K562 (cell line): ENCODE results near the gene SH3GLB2. TPM values are rescaled to one million over a fixed set of nuclear protein-coding genes. Genes with fewer than 3 reads are reported as not detected.
A peak's percentile ranks its signal among the peaks of the same experiment; 100 is the strongest.

Source experiments
- ATAC-seq: fragments of 200-7000 bp; cut with Tn5 transposase; 3 replicates; pipeline ENCODE4 v1.9.1; 2020; ENCODE audit warnings: moderate library complexity
- BruUV-seq: library from RNA; stranded (reverse); fragments of 400-500 nt; replicated peaks from 2 replicates; lab custom pipeline; 2021; lab: Mats Ljungman, UMichigan
- CTCF ChIA-PET: fragments of 300-600 bp; formaldehyde crosslinking; extraction: SDS; loops from one replicate; lab custom pipeline; 2021; ENCODE audit warnings: low intra/inter-chr PET ratio; lab: Yijun Ruan, JAX
- POLR2A ChIA-PET: fragments of 300-600, 350-650 bp; sonication (Branson Sonifier 250); formaldehyde crosslinking; extraction: SDS; loops from one replicate; lab custom pipeline; 2021; ENCODE audit warnings: antibody characterized with exemption, inconsistent platforms; lab: Yijun Ruan, JAX
- DNase-seq, 4 experiments: peaks; one replicate each; pipeline versions ENCODE4 v3.0.0 to v3.0.0-alpha.2; 2011 to 2018; ENCODE audit warnings: low spot score in 3 of 4, mixed read lengths in 3 of 4; ENCODE audit errors: extremely low read depth in 1 of 4
- FAIRE-seq: peaks from 2 replicates; lab custom pipeline; 2011; peaks lifted over from hg19 to GRCh38; lab: Jason Lieb, UNC
- H2AFZ ChIP-seq: 2 replicates; pipeline ENCODE4 v1.6.0; 2011; ENCODE audit warnings: low read depth, low read length, control low read depth, inconsistent platforms
- H3K27ac ChIP-seq: fragments of 200-600 bp; 3 replicates; pipeline ENCODE4 v1.8.0; 2011; ENCODE audit warnings: low read depth, mild to moderate bottlenecking, control low read depth, inconsistent platforms, low read length, moderate library complexity, mixed read lengths; ENCODE audit errors: extremely low read depth
- H3K27me3 ChIP-seq, 2 experiments: fragments of 300-600 bp in 1 of 2; 2 replicates in 1 of 2; 3 replicates in 1 of 2; pipeline versions ENCODE4 v1.6.0 to v1.8.0; 2011; ENCODE audit warnings: inconsistent platforms in 2 of 2, low read length in 2 of 2, mild to moderate bottlenecking in 1 of 2, mixed read lengths in 1 of 2, moderate library complexity in 1 of 2; ENCODE audit not compliant: control insufficient read depth in 2 of 2, insufficient read depth in 2 of 2
- H3K36me3 ChIP-seq: fragments of 300-600 bp; 3 replicates; pipeline ENCODE4 v1.8.0; 2011; ENCODE audit warnings: mild to moderate bottlenecking, low read length, inconsistent platforms; ENCODE audit not compliant: control insufficient read depth, insufficient read depth
- H3K4me1 ChIP-seq, 2 experiments: fragments of 200-600 bp in 1 of 2; replicated peaks in 1 of 2; 2 replicates in 1 of 2; 3 replicates in 1 of 2; pipeline versions ENCODE4 v1.5.1 to v1.8.0; 2011; ENCODE audit warnings: inconsistent platforms in 2 of 2, low read length in 2 of 2, mild to moderate bottlenecking in 1 of 2, mixed read lengths in 1 of 2, moderate library complexity in 1 of 2; ENCODE audit not compliant: control insufficient read depth in 2 of 2, insufficient read depth in 2 of 2
- H3K4me2 ChIP-seq: 2 replicates; pipeline ENCODE4 v1.6.1; 2011; ENCODE audit warnings: low read length, control low read depth, inconsistent platforms, mixed read lengths; ENCODE audit not compliant: insufficient read depth
- H3K4me3 ChIP-seq: fragments of 200-600 bp; sonication (generic), shearing (Covaris generic); 2 replicates; pipeline ENCODE4 v1.5.1; 2016; ENCODE audit warnings: control low read depth, inconsistent platforms
- H3K79me2 ChIP-seq: fragments of 200-600 bp; 3 replicates; pipeline ENCODE4 v1.8.0; 2011; ENCODE audit warnings: low read length, inconsistent platforms; ENCODE audit not compliant: control insufficient read depth, insufficient read depth
- H3K9ac ChIP-seq, 2 experiments: 2 replicates each; pipeline versions ENCODE4 v1.6.0 to v1.6.1; 2011; ENCODE audit warnings: low read depth in 2 of 2, low read length in 2 of 2, control low read depth in 1 of 2, inconsistent platforms in 1 of 2, mild to moderate bottlenecking in 1 of 2, mixed read lengths in 1 of 2; ENCODE audit not compliant: insufficient read depth in 1 of 2
- H3K9me1 ChIP-seq: one replicate; pipeline ENCODE4 v1.6.0; 2011; ENCODE audit warnings: inconsistent platforms, mild to moderate bottlenecking, low read length, moderate library complexity; ENCODE audit not compliant: control insufficient read depth, insufficient read depth
- H3K9me3 ChIP-seq: replicated peaks from 2 replicates; pipeline ENCODE4 v1.5.1; 2011; ENCODE audit warnings: low read depth, low read length, inconsistent platforms; ENCODE audit not compliant: control insufficient read depth, insufficient read depth
- H4K20me1 ChIP-seq: replicated peaks from 2 replicates; pipeline ENCODE4 v1.6.1; 2011; ENCODE audit warnings: low read length, inconsistent platforms, mixed read lengths; ENCODE audit not compliant: control insufficient read depth, insufficient read depth
- ATF7 ChIP-seq: fragments of 450-650 bp; IDR thresholded peaks from 2 replicates; pipeline ENCODE4 v1.7.1; 2014; ENCODE audit warnings: mild to moderate bottlenecking, moderate library complexity
- CBX3 ChIP-seq, 2 experiments: IDR thresholded peaks; 1 replicate in 1 of 2; 2 replicates in 1 of 2; pipeline ENCODE4 v1.6.1; 2012; ENCODE audit warnings: inconsistent platforms in 2 of 2, low read length in 2 of 2, borderline replicate concordance in 1 of 2, control low read depth in 1 of 2
- E2F3 ChIP-seq: fragments of 250-450 bp; sonication (Bioruptor Pico); IDR thresholded peaks from 2 replicates; pipeline ENCODE4 v1.4.0; 2020; ENCODE audit warnings: mild to moderate bottlenecking
- E2F8 ChIP-seq: fragments of 450-650 bp; IDR thresholded peaks from 2 replicates; pipeline ENCODE4 v1.7.1; 2018; ENCODE audit warnings: mild to moderate bottlenecking, low read depth; ENCODE audit not compliant: partially characterized antibody
- KDM5B ChIP-seq: fragments of 200-600 bp; sonication (generic); IDR thresholded peaks from 2 replicates; pipeline ENCODE4 v1.6.1; 2012; ENCODE audit warnings: low read depth, mild to moderate bottlenecking, moderate library complexity, low read length, control low read depth, inconsistent platforms; ENCODE audit not compliant: insufficient replicate concordance
- POLR2A ChIP-seq: fragments of 450-650 bp; conservative IDR thresholded peaks from 2 replicates; pipeline ENCODE4 v1.6.1; 2016
- RBM22 ChIP-seq: fragments of 200-400 bp; formaldehyde crosslinking; IDR thresholded peaks from 2 replicates; pipeline ENCODE4 v1.6.1; 2018; ENCODE audit warnings: low read length, low read depth; ENCODE audit not compliant: poor library complexity, severe bottlenecking
- TEAD4 ChIP-seq, 2 experiments: sonication (generic) in 1 of 2; formaldehyde crosslinking in 1 of 2; IDR thresholded peaks; 2 replicates each; pipeline versions ENCODE4 v1.6.1 to v1.8.0; 2012 to 2022; ENCODE audit warnings: borderline replicate concordance in 1 of 2, inconsistent platforms in 1 of 2, low read length in 1 of 2, mild to moderate bottlenecking in 1 of 2, missing genetic modification reagents in 1 of 2
- ZKSCAN1 ChIP-seq: fragments of 150-350 bp; IDR thresholded peaks from 2 replicates; pipeline ENCODE4 v1.6.1; 2016; ENCODE audit warnings: low read depth, low read length
- WGBS: fragments of 100-300 bp; shearing (Covaris generic); methylation state at CpG from one replicate; pipeline ENCODE4 v1.1.6; 2016; ENCODE audit warnings: low coverage, mixed read lengths; ENCODE audit not compliant: insufficient coverage; ENCODE audit errors: missing lambda C conversion rate; 5-methylcytosine and 5-hydroxymethylcytosine counted together
- in situ Hi-C: fragments of 300-500 bp; cut with MboI; formaldehyde crosslinking; loops from 4 replicates; pipeline ENCODE4 v1.15.0; 2018; ENCODE audit warnings: inconsistent platforms, mixed read lengths
- intact Hi-C: fragments of 100-400 bp; cut with micrococcal nuclease; formaldehyde crosslinking; loops from 2 replicates; pipeline ENCODE4 v1.14.2; 2022
- polyA plus RNA-seq, 8 experiments: library from polyadenylated mRNA; depleted of rRNA in 4 of 8; stranded (reverse) in 5 of 8; unstranded in 3 of 8; fragments of >200 nt; fragmentation: Nextera tagmentation in 2 of 8; fragmentation: Illumina TruSeq in 1 of 8; extraction: Ambion mirVana in 2 of 8; extraction: Trizol in 1 of 8; gene quantifications; 2 replicates each; pipeline versions ENCODE4 v1.2.1 to v1.2.3, GENCODE V29; 2011 to 2014; ENCODE audit warnings: inconsistent platforms in 1 of 8, missing spikeins in 1 of 8
- total RNA-seq, 7 experiments: library from RNA; depleted of rRNA in 6 of 7; stranded (reverse); fragments of >200 nt in 6 of 7; fragmentation: Illumina TruSeq in 2 of 7; extraction: Trizol in 2 of 7; gene quantifications; 2 replicates each; pipeline versions ENCODE4 v1.2.1 to v1.2.3, GENCODE V29; 2011 to 2021; ENCODE audit warnings: low replicate concordance in 1 of 7
- TF ChIP-seq, protein P1 (sequence below), 3 experiments: IDR thresholded peaks in 2 of 3; conservative IDR thresholded peaks in 1 of 3; 2 replicates each; pipeline ENCODE4 v1.5.1; 2011 to 2012; ENCODE audit warnings: low read length in 3 of 3, mild to moderate bottlenecking in 3 of 3, control low read depth in 2 of 3, improper control_type of control experiment in 1 of 3, inconsistent platforms in 1 of 3, low read depth in 1 of 3, mixed read lengths in 1 of 3, moderate library complexity in 1 of 3; ENCODE audit not compliant: insufficient read depth in 2 of 3
- TF ChIP-seq, protein P2 (sequence below): IDR thresholded peaks from 2 replicates; pipeline ENCODE4 v1.6.1; 2011; ENCODE audit warnings: borderline replicate concordance, low read depth, mild to moderate bottlenecking, moderate library complexity, low read length; ENCODE audit not compliant: insufficient read depth, poor library complexity, severe bottlenecking

SH3GLB2 gene
- total and polyA plus RNA-seq, 9 of the 15 experiments (the other 6 are each of a cell fraction or from before 2014, with no cell fraction given), result 0.20 to 118 (median 58.8) TPM

DNA sequence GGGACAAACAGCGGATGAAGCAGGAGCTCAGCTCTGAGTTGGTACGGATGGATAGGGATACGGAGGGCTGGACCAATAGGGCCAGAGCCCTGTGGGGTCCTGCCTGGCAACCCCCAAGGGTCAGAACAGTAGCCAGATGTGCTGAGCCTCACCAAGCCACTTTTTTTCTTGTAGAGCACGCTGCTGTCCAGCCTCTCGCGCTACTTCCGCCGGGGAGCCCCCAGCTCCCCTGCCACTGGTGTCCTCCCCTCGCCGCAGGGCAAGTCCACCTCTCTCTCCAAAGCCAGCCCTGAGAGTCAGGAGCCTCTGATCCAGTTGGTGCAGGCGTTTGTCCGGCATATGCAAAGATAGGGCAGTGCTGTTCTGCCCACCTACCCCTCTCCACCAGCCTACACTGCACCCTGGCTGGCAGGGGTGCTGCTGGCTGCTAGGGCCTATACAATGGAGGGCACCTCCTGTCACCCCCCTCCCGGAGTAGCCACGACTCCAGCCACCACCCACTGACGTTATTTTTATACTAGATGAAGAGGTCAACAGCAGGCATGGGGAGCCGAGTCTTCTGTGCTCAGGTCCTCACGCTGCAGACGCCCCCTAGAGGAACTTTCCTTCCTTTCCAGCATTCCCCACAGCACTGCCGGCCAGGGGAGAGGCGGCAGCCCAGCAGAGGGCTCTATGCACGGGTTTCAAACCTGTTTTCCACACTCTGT, 21.6 kb downstream of the SH3GLB2 start:
- Histone ChIP-seq H3K79me2 (no peaks in the 10 kb centered on the region), H3K4me1 (peaks cover 0 to 36% of the 10 kb centered on the region in 2 experiments; a peak in 3 of 5 replicates), H3K36me3 (peaks cover 93% of the 10 kb centered on the region), H3K4me3 (no peak overlapping the region), H3K27ac (peak overlapping the region; percentile 55; the same call in 1 of the 3 replicates), H2AFZ (no peak overlapping the region), H4K20me1 (peaks cover 17% of the 10 kb centered on the region), H3K9ac (peak overlapping the region in 1 of 2 experiments; percentile 66; a peak in 2 of 4 replicates), H3K9me3 (no peaks in the 10 kb centered on the region), H3K4me2 (no peak overlapping the region), H3K27me3 (no peaks in the 10 kb centered on the region), H3K9me1 (no peaks in the 10 kb centered on the region)
- POLR2A ChIA-PET, result interaction anchor here (0.5 to 1.7 kb wide), 6 partner anchors 10 to 924 kb away, joined by 3 to 7 read pairs (median 3); no protein-coding TSS in a partner anchor
- FAIRE-seq, result peak; percentile 94
- ATAC-seq, result peak; percentile 96
- peak; percentile 80 to 89 (median 84) for DNase-seq
- CTCF ChIA-PET, result interaction anchor here (0.6 kb wide), 2 partner anchors 91 to 605 kb away, joined by 3 read pairs; no protein-coding TSS in a partner anchor
- TSS peak; percentile 81 for BruUV-seq
- intact Hi-C loops, result loop anchor here (5.0 kb wide), 1 partner anchor 274 kb away; no protein-coding TSS in a partner anchor
- 54% methylated on average over 21 of the region's 21 CpGs for WGBS
- in situ Hi-C loops, result no loop called here
- TF ChIP-seq E2F3 (CRISPR knock-in tag) (no peak), E2F8 (peak; percentile 64), ZKSCAN1 (peak; percentile 53; the same call in 1 of the 2 replicates), KDM5B (no peak), ATF7 (peak; percentile 66), TEAD4 (IDR thresholded peaks at IDR 0.05; ENCODE audit: low read length) (peak; percentile 70), TEAD4 (CRISPR knock-in tag; IDR thresholded peaks at IDR 0.05; ENCODE audit: borderline replicate concordance) (no peak), POLR2A (peak; percentile 76), RBM22 (peak; percentile 91), CBX3 (IDR thresholded peaks at IDR 0.05; ENCODE audit: borderline replicate concordance in 1 of 2, low read length in 2 of 2) (peak in 1 of 2 experiments; percentile 63; a peak in 1 of 3 replicates)
- TF ChIP-seq, protein P1, sequence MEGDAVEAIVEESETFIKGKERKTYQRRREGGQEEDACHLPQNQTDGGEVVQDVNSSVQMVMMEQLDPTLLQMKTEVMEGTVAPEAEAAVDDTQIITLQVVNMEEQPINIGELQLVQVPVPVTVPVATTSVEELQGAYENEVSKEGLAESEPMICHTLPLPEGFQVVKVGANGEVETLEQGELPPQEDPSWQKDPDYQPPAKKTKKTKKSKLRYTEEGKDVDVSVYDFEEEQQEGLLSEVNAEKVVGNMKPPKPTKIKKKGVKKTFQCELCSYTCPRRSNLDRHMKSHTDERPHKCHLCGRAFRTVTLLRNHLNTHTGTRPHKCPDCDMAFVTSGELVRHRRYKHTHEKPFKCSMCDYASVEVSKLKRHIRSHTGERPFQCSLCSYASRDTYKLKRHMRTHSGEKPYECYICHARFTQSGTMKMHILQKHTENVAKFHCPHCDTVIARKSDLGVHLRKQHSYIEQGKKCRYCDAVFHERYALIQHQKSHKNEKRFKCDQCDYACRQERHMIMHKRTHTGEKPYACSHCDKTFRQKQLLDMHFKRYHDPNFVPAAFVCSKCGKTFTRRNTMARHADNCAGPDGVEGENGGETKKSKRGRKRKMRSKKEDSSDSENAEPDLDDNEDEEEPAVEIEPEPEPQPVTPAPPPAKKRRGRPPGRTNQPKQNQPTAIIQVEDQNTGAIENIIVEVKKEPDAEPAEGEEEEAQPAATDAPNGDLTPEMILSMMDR (IDR thresholded peaks at IDR 0.05 in 2 of 3, conservative IDR thresholded peaks at IDR 0.05 in 1 of 3; ENCODE audit: insufficient read depth in 2 of 3, low read depth in 1 of 3, low read length in 3 of 3), result peak; percentile 97 to 99 (median 99)
- TF ChIP-seq, protein P2, sequence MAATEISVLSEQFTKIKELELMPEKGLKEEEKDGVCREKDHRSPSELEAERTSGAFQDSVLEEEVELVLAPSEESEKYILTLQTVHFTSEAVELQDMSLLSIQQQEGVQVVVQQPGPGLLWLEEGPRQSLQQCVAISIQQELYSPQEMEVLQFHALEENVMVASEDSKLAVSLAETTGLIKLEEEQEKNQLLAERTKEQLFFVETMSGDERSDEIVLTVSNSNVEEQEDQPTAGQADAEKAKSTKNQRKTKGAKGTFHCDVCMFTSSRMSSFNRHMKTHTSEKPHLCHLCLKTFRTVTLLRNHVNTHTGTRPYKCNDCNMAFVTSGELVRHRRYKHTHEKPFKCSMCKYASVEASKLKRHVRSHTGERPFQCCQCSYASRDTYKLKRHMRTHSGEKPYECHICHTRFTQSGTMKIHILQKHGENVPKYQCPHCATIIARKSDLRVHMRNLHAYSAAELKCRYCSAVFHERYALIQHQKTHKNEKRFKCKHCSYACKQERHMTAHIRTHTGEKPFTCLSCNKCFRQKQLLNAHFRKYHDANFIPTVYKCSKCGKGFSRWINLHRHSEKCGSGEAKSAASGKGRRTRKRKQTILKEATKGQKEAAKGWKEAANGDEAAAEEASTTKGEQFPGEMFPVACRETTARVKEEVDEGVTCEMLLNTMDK, result peak; percentile 99
